Ascending aorta (tissue), 2 donors: ENCODE results near the gene MYLIP. TPM values are rescaled to one million over a fixed set of nuclear protein-coding genes. Genes with fewer than 3 reads are reported as not detected.

Experiments
- DNase-seq, 2 donors: peaks; one replicate each; pipeline ENCODE4 v3.0.0-alpha.2; 2019; ENCODE audit warnings: low spot score in 2 of 2
- H3K27ac ChIP-seq, 2 donors: fragments of 200-600 bp; sonication (generic); one replicate each; pipeline ENCODE4 v1.5.1; 2016 to 2017; ENCODE audit warnings: mild to moderate bottlenecking in 1 of 2
- H3K27me3 ChIP-seq: fragments of 200-600 bp; sonication (generic); one replicate; pipeline ENCODE4 v1.5.1; 2017
- H3K36me3 ChIP-seq, 2 donors: fragments of 200-600 bp; sonication (generic); one replicate each; pipeline ENCODE4 v1.5.1; 2016
- H3K4me1 ChIP-seq, 2 donors: fragments of 200-600 bp; sonication (generic); one replicate each; pipeline ENCODE4 v1.5.1; 2016 to 2017; ENCODE audit warnings: mild to moderate bottlenecking in 1 of 2
- H3K4me3 ChIP-seq, 2 donors: fragments of 200-600 bp; sonication (generic); one replicate each; pipeline ENCODE4 v1.5.1; 2016 to 2017; ENCODE audit warnings: mild to moderate bottlenecking in 1 of 2
- H3K9me3 ChIP-seq, 2 donors: fragments of 200-600 bp; sonication (generic); one replicate each; pipeline ENCODE4 v1.5.1; 2016
- intact Hi-C: fragments of 100-400 bp; cut with DNase I; formaldehyde crosslinking; loops from one replicate; pipeline ENCODE4 v1.15.1; 2023
- total RNA-seq: library from RNA; depleted of rRNA; stranded (reverse); fragments of >200 nt; gene quantifications from one replicate; pipeline ENCODE4 v1.1.0, GENCODE V29; 2016
- TF ChIP-seq, protein P1 (sequence below), 3 experiments: fragments of 200-600 bp in 2 of 3; fragments of 450-650 bp in 1 of 3; sonication (generic) in 2 of 3; IDR thresholded peaks; one replicate each; pipeline ENCODE4 v1.5.1; 2016 to 2019; ENCODE audit warnings: antibody characterized with exemption in 3 of 3, mild to moderate bottlenecking in 1 of 3, moderate library complexity in 1 of 3

The MYLIP gene
- total RNA-seq, 1 donor from 2014 or later: 36.1 TPM

DNA sequence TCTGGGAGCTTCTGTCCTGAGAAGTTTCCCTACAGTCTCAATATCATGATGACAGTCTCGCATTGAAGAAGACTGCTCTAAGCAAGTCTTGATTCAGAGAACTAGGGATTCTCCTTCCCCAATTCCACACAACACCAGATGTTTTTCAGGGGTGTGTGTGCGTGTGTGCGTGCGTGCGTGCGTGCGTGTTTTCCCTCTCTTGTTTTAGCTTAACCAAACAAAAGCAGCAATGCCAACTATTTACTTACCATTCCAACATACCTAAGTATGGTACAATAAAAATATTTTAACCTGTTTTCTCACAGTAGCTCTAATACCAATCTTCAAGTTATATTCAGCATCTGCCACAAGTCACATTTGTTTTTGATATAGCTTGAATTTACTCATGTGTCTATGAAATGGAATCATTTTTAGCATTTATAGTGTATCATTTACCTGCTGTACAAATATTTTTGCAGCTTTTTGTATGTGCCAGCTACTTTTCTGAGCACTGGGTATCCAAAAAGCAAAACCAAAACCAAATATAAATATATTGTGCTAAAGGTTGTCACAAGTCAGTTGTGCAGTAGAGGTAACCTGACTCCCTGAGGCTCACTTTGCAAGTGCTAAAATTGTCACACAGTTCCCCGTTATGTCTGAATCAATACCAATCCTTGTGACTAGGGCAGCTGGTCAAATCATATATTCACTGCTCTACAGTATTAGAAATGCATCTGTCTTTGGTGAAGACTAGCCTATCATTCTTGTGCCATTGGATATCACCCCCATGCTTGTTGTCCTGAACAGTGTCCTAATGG, 21.7 kb upstream of the MYLIP start:
- intact Hi-C loops: no loop called here
- H3K4me3 ChIP-seq: no peak overlapping the region
- TF ChIP-seq, protein P1, sequence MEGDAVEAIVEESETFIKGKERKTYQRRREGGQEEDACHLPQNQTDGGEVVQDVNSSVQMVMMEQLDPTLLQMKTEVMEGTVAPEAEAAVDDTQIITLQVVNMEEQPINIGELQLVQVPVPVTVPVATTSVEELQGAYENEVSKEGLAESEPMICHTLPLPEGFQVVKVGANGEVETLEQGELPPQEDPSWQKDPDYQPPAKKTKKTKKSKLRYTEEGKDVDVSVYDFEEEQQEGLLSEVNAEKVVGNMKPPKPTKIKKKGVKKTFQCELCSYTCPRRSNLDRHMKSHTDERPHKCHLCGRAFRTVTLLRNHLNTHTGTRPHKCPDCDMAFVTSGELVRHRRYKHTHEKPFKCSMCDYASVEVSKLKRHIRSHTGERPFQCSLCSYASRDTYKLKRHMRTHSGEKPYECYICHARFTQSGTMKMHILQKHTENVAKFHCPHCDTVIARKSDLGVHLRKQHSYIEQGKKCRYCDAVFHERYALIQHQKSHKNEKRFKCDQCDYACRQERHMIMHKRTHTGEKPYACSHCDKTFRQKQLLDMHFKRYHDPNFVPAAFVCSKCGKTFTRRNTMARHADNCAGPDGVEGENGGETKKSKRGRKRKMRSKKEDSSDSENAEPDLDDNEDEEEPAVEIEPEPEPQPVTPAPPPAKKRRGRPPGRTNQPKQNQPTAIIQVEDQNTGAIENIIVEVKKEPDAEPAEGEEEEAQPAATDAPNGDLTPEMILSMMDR (IDR thresholded peaks at IDR 0.05): no peak
- H3K27me3 ChIP-seq: no peaks in the 10 kb centered on the region
- peaks cover 5 to 26% of the 10 kb centered on the region in 2 donors for H3K4me1 ChIP-seq
- DNase-seq: no peak
- no peaks in the 10 kb centered on the region for H3K9me3 ChIP-seq
- no peaks in the 10 kb centered on the region for H3K36me3 ChIP-seq
- H3K27ac ChIP-seq: no peak overlapping the region

DNA sequence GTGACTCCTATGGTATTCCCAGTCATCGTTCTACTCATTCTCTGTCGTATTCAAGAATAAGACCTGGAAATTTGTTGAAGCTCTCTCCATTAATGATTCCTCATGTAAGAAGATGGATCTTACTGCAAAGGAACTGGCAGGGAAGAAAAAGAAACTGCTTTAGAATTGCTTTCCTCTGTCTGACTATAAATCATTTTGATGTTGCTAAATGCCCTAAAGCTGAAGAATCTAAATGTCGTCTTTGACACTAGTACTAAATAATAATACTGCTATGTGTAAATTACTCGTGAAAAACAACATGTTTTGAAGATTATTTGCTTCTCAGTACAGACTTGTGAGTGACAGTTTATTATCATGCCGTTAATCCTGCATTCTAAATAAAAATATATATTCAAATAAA, 20.5 kb upstream of the MYLIP start:
- Histone ChIP-seq H3K27me3 (no peaks in the 10 kb centered on the region), H3K9me3 (no peaks in the 10 kb centered on the region), H3K36me3 (no peaks in the 10 kb centered on the region), H3K4me3 (no peak overlapping the region), H3K4me1 (peaks cover 5 to 26% of the 10 kb centered on the region in 2 donors), H3K27ac (no peak overlapping the region)
- intact Hi-C loops: no loop called here
- DNase-seq: no peak
- TF ChIP-seq, protein P1 (IDR thresholded peaks at IDR 0.05): no peak

DNA sequence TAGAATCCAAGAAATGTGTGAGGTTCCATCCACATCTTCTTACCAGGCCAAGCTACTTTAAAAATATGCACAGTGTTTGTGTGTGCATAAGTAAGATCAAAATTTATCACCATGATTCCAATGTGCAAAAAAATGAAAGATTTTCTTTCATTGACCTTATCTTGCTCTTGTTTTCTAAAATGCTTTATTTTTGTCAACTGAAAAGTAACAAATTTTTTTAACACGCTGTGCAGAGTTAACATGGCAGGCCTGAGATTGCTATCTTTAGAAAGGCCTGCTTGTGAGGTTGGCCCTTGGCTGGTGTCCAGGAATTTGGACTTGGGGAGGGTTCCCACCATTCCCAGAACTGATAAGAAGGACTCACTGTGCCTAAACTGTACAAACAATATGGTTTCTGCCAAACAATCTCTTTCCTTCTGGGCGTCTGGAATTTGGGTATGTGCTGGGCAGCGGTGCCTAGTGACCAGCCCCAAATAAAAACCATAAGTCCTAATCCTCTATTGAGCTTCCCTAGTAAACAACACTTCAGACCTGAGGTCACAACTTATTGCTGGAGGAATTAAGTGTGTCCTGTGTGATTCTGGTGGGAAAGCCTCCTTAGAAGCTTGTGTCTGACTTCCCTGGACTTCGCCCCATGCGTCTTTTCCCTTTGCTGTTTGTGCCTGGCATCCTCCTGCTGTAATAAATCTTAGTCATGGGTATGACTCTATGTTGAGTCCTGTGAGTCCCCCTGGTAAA, 19.8 kb upstream of the MYLIP start:
- no peaks in the 10 kb centered on the region for H3K9me3 ChIP-seq
- H3K36me3 ChIP-seq: no peaks in the 10 kb centered on the region
- H3K4me3 ChIP-seq: no peak overlapping the region
- peak overlapping the region; percentile 69 to 70 for H3K27ac ChIP-seq
- H3K27me3 ChIP-seq: no peaks in the 10 kb centered on the region
- TF ChIP-seq, protein P1 (IDR thresholded peaks at IDR 0.05): no peak
- no peak for DNase-seq
- intact Hi-C loops: no loop called here
- H3K4me1 ChIP-seq: peaks cover 5 to 26% of the 10 kb centered on the region in 2 donors

DNA sequence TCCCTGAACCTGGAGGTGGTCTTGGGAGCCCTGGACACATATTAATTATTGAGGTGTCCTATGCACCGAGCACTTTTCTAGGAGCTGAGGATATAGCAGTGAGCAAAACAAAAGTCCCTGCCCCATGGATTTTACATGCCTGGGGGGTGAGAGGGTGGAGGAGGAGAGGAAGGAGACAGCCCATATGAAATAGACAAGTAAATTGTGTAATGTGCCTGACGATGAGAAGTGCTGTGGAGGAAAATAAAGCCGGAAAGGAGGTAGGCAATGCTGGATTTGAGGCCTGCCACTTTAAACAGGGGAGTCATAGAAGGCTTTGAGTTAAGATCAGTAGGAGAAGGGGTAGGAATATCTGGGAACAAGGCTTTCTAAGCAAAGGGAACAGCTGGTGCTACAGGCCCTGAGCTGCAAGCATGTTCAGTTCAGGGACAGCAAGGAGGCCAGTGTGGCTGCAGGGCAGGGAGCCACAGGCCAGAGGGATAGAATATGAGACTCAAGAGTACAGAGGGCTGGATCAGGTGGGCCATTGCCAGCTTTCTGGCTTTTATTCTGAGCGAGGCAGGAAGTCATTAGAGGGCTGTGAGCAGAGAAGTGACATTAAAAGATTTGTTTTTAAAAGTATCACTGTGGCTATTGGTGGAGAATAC, 19.1 kb upstream of the MYLIP start:
- H3K4me3 ChIP-seq: no peak overlapping the region
- H3K4me1 ChIP-seq: peaks cover 5 to 26% of the 10 kb centered on the region in 2 donors
- TF ChIP-seq, protein P1 (IDR thresholded peaks at IDR 0.05): no peak
- intact Hi-C loops: no loop called here
- DNase-seq: no peak
- no peaks in the 10 kb centered on the region for H3K9me3 ChIP-seq
- H3K36me3 ChIP-seq: no peaks in the 10 kb centered on the region
- H3K27ac ChIP-seq: peak overlapping the region; percentile 69 to 70
- no peaks in the 10 kb centered on the region for H3K27me3 ChIP-seq

DNA sequence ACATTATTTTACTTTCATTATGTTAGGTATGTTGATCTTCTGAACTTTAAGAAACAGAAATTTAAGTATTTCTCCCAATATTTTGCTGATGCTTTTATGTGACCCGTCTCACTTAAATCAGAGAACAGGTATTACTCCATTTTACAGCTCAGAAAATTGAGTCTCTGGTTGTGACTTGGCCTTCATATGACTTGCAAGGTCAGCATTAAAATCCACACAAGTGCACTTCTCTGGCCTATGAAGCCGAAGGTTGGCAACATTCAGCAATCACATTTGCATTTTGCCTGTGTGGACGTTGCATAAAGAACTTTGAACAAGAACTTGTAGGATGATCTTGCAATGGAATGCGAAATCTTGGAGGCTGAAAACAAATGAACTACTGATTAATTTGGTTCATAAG, 10.1 kb upstream of the MYLIP start:
- Histone ChIP-seq H3K36me3 (no peaks in the 10 kb centered on the region), H3K27me3 (no peaks in the 10 kb centered on the region), H3K9me3 (no peaks in the 10 kb centered on the region), H3K27ac (no peak overlapping the region), H3K4me3 (no peak overlapping the region), H3K4me1 (no peaks in the 10 kb centered on the region)
- TF ChIP-seq, protein P1 (IDR thresholded peaks at IDR 0.05): no peak
- intact Hi-C loops: no loop called here
- no peak for DNase-seq
